ENCODE results near the gene ILDR2. TPM values are rescaled to one million over a fixed set of nuclear protein-coding genes. Genes with fewer than 3 reads are reported as not detected.

Gene ILDR2
- total RNA-seq, 1 donor from 2014 or later: 1.3 TPM

GRCh38 chr1:166910396-166910994 lies 64.8 kb downstream of the ILDR2 start:
- Histone ChIP-seq H3K27me3 (ENCODE audit: control insufficient read depth, insufficient read depth, low read length) (no peaks in the 10 kb centered on the region), H3K4me3 (ENCODE audit: low read depth, low read length) (no peak overlapping the region), H3K36me3 (ENCODE audit: control insufficient read depth, insufficient read depth, low read length) (no peaks in the 10 kb centered on the region)
- TF ChIP-seq, protein P1, sequence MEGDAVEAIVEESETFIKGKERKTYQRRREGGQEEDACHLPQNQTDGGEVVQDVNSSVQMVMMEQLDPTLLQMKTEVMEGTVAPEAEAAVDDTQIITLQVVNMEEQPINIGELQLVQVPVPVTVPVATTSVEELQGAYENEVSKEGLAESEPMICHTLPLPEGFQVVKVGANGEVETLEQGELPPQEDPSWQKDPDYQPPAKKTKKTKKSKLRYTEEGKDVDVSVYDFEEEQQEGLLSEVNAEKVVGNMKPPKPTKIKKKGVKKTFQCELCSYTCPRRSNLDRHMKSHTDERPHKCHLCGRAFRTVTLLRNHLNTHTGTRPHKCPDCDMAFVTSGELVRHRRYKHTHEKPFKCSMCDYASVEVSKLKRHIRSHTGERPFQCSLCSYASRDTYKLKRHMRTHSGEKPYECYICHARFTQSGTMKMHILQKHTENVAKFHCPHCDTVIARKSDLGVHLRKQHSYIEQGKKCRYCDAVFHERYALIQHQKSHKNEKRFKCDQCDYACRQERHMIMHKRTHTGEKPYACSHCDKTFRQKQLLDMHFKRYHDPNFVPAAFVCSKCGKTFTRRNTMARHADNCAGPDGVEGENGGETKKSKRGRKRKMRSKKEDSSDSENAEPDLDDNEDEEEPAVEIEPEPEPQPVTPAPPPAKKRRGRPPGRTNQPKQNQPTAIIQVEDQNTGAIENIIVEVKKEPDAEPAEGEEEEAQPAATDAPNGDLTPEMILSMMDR (IDR thresholded peaks at IDR 0.05; ENCODE audit: insufficient read depth, low read length, poor library complexity, severe bottlenecking): peak; percentile 75
- DNase-seq (ENCODE audit: low read depth): peak; percentile 89

- Histone ChIP-seq H3K27me3 (ENCODE audit: control insufficient read depth, insufficient read depth, low read length) (no peaks in the 10 kb centered on the region), H3K4me3 (ENCODE audit: low read depth, low read length) (no peak overlapping the region), H3K36me3 (ENCODE audit: control insufficient read depth, insufficient read depth, low read length) (no peaks in the 10 kb centered on the region)
- no peak for DNase-seq (ENCODE audit: low read depth)
- TF ChIP-seq, protein P1 (IDR thresholded peaks at IDR 0.05; ENCODE audit: insufficient read depth, low read length, poor library complexity, severe bottlenecking): no peak
Observed at GRCh38 chr1:166908942-166909341, 66.4 kb downstream of the ILDR2 start.

GRCh38 chr1:166907763-166908162 lies 67.6 kb downstream of the ILDR2 start:
- DNase-seq (ENCODE audit: low read depth): no peak
- Histone ChIP-seq H3K27me3 (ENCODE audit: control insufficient read depth, insufficient read depth, low read length) (no peaks in the 10 kb centered on the region), H3K4me3 (ENCODE audit: low read depth, low read length) (no peak overlapping the region), H3K36me3 (ENCODE audit: control insufficient read depth, insufficient read depth, low read length) (no peaks in the 10 kb centered on the region)
- TF ChIP-seq, protein P1 (IDR thresholded peaks at IDR 0.05; ENCODE audit: insufficient read depth, low read length, poor library complexity, severe bottlenecking): no peak

GRCh38 chr1:166907051-166907450 lies 68.3 kb downstream of the ILDR2 start:
- H3K36me3 ChIP-seq (ENCODE audit: control insufficient read depth, insufficient read depth, low read length): no peaks in the 10 kb centered on the region
- H3K27me3 ChIP-seq (ENCODE audit: control insufficient read depth, insufficient read depth, low read length): no peaks in the 10 kb centered on the region
- H3K4me3 ChIP-seq (ENCODE audit: low read depth, low read length): no peak overlapping the region
- no peak for DNase-seq (ENCODE audit: low read depth)
- TF ChIP-seq, protein P1 (IDR thresholded peaks at IDR 0.05; ENCODE audit: insufficient read depth, low read length, poor library complexity, severe bottlenecking): no peak

GRCh38 chr1:166906647-166907046 lies 68.7 kb downstream of the ILDR2 start:
- Histone ChIP-seq H3K36me3 (ENCODE audit: control insufficient read depth, insufficient read depth, low read length) (no peaks in the 10 kb centered on the region), H3K27me3 (ENCODE audit: control insufficient read depth, insufficient read depth, low read length) (no peaks in the 10 kb centered on the region), H3K4me3 (ENCODE audit: low read depth, low read length) (no peak overlapping the region)
- no peak for DNase-seq (ENCODE audit: low read depth)
- TF ChIP-seq, protein P1 (IDR thresholded peaks at IDR 0.05; ENCODE audit: insufficient read depth, low read length, poor library complexity, severe bottlenecking): no peak

- no peak overlapping the region for H3K4me3 ChIP-seq (ENCODE audit: low read depth, low read length)
- H3K36me3 ChIP-seq (ENCODE audit: control insufficient read depth, insufficient read depth, low read length): no peaks in the 10 kb centered on the region
- DNase-seq (ENCODE audit: low read depth): peak; percentile 94
- TF ChIP-seq, protein P1 (IDR thresholded peaks at IDR 0.05; ENCODE audit: insufficient read depth, low read length, poor library complexity, severe bottlenecking): no peak
- H3K27me3 ChIP-seq (ENCODE audit: control insufficient read depth, insufficient read depth, low read length): no peaks in the 10 kb centered on the region
Observed at GRCh38 chr1:166905900-166906299, 69.4 kb downstream of the ILDR2 start.

Measured in kidney epithelial cell (primary cell).